ENCODE results near the gene CD68.

The CD68 gene

GRCh38 chr17:7559320-7560171, 19.9 kb upstream of the CD68 start:
- no peak for DNase-seq (ENCODE audit: low read depth)

- DNase-seq (ENCODE audit: low read depth), result no peak
These were observed 19.0 kb upstream of the CD68 start for GRCh38 chr17:7560172-7561027.

GRCh38 chr17:7561028-7561575, 18.3 kb upstream of the CD68 start:
- peak; percentile 77 for DNase-seq (ENCODE audit: low read depth)

GRCh38 chr17:7561589-7562207, 17.7 kb upstream of the CD68 start, which contains the start of gene SENP3:
Gene SENP3 (plus strand): TSS chr17:7561919. CDS start chr17:7563077, 1,158 bp downstream.
- peak; percentile 84 for DNase-seq (ENCODE audit: low read depth)

- DNase-seq (ENCODE audit: low read depth), result no peak
These were observed 17.2 kb upstream of the CD68 start for GRCh38 chr17:7562208-7562605.

GRCh38 chr17:7563115-7563869, 16.1 kb upstream of the CD68 start:
- DNase-seq (ENCODE audit: low read depth), result no peak

- DNase-seq (ENCODE audit: low read depth), result no peak
These were observed 9.9 kb upstream of the CD68 start for GRCh38 chr17:7569571-7569970.

GRCh38 chr17:7570351-7570750, 9.1 kb upstream of the CD68 start:
- DNase-seq (ENCODE audit: low read depth), result no peak

GRCh38 chr17:7572338-7572587, 7.2 kb upstream of the CD68 start:
- no peak for DNase-seq (ENCODE audit: low read depth)

- peak; percentile 99 for DNase-seq (ENCODE audit: low read depth)
These were observed 6.7 kb upstream of the CD68 start for GRCh38 chr17:7572588-7573323.

- DNase-seq (ENCODE audit: low read depth), result peak; percentile 87
These were observed 5.9 kb upstream of the CD68 start for GRCh38 chr17:7573324-7574080.

- DNase-seq (ENCODE audit: low read depth), result no peak
These were observed 5.1 kb upstream of the CD68 start for GRCh38 chr17:7574176-7574953.

- DNase-seq (ENCODE audit: low read depth), result no peak
These were observed 4.0 kb upstream of the CD68 start for GRCh38 chr17:7575481-7575883.

GRCh38 chr17:7575959-7576358, 3.5 kb upstream of the CD68 start:
- no peak for DNase-seq (ENCODE audit: low read depth)

- no peak for DNase-seq (ENCODE audit: low read depth)
These were observed 3.0 kb upstream of the CD68 start for GRCh38 chr17:7576432-7576937.

GRCh38 chr17:7577327-7578199, 1.9 kb upstream of the CD68 start:
- DNase-seq (ENCODE audit: low read depth), result no peak

GRCh38 chr17:7579834-7580603, 581 bp downstream of the CD68 start:
- no peak for DNase-seq (ENCODE audit: low read depth)
